RCC 7860 (cell line): Measurements from ENCODE around the gene CRISP1.
"Not testable (repeated sequence)": the region's sequence is repeated elsewhere in the genome, so short reads cannot be mapped to it uniquely, and the experiment has no call there.

Experiments used
- DNase-seq: peaks from one replicate; pipeline ENCODE4 v3.0.0-alpha.2; 2015; ENCODE audit warnings: low spot score
- FAIRE-seq: peaks from 2 replicates; lab custom pipeline; 2012; peaks lifted over from hg19 to GRCh38; lab: Jason Lieb, UNC

The CRISP1 gene

DNA sequence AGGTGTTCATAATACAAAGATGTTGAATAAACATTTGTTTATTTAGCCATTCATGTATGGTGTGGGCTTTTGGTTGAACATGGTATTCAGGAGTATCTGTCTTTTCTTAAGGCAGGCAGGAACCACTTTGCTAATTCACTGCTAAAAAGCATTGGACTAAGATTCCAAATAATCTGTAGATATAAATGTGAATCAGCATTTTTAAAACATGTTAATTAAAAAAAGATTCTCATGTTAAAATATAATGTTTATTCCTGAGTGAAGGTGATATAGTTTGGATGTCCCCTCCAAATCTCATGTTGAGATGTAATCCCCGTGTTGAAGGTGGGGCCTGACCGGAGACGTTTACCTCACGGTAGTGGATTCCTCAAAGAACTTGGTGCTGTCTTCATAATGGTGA lies 19.3 kb downstream of the CRISP1 start:
- FAIRE-seq (no peak), DNase-seq (no peak)

DNA sequence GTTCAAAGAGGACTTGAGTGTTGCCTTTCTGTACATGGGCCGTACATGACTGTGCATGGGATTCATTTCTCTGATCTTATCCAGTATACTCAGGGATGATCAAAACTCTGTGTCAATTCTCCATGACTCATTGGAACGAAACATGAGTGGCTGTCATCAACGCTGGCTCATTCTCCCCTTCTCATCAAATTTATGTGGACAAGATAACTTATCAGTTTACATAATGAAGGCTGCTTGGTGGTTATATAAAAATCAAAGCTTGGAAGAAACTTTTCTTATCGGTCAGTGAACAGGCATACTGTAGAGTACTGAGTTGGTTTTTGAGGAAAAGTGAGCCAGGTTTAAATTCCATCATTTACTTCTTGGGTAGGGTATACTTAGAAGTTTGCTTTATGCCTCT lies 24.9 kb downstream of the CRISP1 start:
- no peak for FAIRE-seq

DNA sequence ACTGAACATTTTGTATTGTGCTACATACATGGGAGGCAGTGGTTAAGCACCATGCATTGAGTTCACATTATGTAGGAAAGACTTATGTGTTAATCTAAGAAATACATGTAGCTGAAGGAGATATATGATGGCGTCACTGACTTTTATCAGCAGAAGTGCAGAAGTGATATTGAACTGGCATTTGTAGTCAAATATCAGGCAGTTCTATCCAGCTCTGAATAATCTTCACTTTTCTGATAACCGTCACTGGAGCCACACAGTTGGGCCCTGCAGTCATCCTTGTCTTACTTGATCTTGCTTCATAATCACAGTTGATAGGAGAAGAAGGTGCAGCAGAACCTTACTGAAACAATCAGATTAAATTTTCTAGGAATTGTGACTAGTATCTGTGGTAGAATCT lies 26.4 kb downstream of the CRISP1 start:
- FAIRE-seq (no peak), DNase-seq (no peak)

More for the DNA sequence above, 24.9 kb downstream of the CRISP1 start:
- DNase-seq, result no peak

DNA sequence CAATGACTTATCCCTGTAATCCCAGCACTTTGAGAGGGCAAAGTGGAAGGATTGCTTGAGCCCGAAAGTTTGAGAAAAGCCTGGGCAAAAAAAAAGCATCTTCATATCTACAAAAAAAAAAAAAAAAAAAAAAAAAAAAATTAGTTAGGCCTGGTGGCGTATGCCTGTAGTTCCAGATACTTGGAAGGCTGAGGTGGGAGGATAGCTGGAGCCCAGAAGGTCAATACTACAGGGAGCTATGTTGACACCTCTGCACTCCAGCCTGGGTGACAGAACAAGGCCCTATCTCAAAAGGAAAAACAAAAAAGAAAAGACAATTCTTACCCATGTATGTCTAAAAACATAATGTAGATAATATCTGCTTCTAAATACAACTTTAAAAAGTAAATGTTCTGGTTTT lies 27.2 kb downstream of the CRISP1 start:
- FAIRE-seq, result no peak

DNA sequence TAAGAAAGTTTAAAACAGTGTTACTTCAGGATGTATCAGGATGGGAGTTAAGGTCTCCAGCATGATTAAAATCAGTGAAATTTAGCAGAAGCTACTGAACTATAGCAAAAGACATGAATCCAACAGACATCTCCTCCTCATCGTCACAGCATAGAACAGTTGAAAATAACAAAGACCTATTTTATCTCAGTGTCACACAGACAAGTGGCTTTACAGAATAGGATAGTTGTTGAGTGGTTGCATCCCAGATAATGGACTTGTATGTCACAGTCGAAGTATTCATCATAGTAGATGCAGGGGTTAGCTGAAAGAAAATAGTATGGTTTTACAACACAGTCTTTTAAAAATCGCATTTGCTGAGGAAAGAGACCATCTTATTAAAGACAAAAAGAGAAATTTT lies 31.2 kb downstream of the CRISP1 start:
- FAIRE-seq (no peak), DNase-seq (no peak)

More for the DNA sequence above, 27.2 kb downstream of the CRISP1 start:
- no peak for DNase-seq

DNA sequence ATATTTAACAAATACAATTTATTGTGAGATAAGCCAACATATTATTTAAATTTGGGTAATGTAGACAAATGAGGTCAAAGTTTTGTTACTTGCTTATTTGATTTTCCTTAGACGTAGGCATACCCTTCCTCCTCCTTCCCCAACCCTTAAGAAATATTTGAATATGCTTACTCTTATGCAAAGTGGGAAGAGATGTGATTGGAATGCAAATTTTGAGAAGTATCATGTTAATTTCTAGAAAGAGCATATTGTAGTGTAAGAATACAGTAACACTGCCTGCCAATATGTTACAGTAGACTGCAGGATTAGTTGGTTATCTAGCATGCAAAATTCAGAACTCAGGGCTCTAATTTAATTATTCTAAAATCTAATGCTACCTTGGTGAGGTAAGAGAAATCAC lies 32.9 kb downstream of the CRISP1 start:
- FAIRE-seq (no peak), DNase-seq (no peak)

DNA sequence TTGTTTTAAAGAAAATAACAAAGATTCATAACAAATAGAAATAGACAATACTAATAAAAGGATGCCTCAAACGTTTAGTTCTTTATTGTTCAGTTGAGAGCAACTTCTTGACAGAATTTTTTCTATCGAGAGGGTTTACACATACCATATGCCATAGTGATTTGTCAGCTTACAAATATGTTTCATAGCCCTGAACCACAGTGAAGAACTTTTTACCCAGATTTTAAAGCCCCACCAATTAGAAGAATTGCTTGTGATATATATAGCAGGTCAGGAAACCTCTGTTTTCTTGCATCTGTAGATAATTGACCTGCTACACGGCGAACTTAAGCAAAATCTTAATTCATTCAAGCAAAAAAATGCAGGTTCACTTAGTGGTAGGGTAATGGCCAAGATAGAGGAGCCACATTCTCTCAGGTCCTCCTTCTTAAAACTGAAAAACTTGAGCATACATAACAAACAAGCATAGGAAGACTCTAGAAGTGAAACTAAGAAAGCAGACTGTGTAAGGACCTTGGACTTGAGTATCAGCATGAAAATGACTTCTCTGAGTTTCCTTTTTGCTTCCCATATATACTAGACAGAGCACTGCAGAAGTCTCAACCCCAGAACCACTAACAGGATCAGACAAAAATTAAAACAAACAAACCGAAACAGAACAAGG lies 39.5 kb downstream of the CRISP1 start:
- FAIRE-seq, result no peak
- DNase-seq, result no peak

DNA sequence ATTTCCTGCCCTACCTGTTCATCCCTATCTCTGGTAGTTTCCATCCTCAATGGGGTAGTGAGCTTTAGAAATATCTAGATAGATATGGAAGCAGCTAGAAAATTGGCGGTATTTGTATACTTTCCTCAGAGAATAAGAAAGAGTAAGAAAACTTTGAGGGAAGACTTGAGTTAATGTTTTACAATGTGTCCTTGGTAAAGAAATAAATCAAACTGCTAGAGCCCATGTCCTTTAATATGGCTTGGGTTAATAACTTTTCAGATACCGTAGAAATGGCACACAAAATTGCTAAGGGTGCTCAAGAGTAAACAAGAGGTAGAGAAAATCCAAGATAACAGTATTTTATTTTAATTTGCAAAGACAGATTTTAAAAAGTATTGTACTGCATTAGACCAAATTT lies 51.2 kb downstream of the CRISP1 start:
- DNase-seq (no peak), FAIRE-seq (no peak)

GRCh38 chr6:49813248-49813647 lies 53.1 kb downstream of the CRISP1 start:
- FAIRE-seq, result no peak

DNA sequence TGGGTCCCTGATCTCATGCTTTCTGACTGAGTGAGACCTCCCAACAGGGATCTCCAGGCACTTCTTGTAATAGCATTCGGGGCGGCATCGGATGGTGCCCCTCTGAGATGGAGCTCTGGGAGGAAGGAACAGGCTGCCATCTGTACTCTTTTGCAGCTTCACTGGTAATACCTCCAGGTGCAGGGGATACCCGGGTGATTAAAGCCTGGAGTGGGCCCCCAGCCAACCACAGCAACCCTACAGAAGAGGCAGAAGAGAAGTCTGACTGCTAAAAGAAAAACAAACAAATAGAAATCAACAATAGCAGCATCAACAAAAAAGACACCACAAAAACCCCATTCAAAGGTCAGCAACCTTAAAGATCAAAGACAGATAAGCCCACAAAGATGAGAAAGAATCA lies 60.2 kb downstream of the CRISP1 start:
- no peak for FAIRE-seq

More at GRCh38 chr6:49813248-49813647, 53.1 kb downstream of the CRISP1 start:
- no peak for DNase-seq

GRCh38 chr6:49805246-49805645 lies 61.1 kb downstream of the CRISP1 start:
- FAIRE-seq (no peak), DNase-seq (no peak)

More for the DNA sequence above, 60.2 kb downstream of the CRISP1 start:
- DNase-seq, result no peak

- FAIRE-seq (no peak), DNase-seq (no peak)
Measured at GRCh38 chr6:49801525-49801924, 64.8 kb downstream of the CRISP1 start.

DNA sequence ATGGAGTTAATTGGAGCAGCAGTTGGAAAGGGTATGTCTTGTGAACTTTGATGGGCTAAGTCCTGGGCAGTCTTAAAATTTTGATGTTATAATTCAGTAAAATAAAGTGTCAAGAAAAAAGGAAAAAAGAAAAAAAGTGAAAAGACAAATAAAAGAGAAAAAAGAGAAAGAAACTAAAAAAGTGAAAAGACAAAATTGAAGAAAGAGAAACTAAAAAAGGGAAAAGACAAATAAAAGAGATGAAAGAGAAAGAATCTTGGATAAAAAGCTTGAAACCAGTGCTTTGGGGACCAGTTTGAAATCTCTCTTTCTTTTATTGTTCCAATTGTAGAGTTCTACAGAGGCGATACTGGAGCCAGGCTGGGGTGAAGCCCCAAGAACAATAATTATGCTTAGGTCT lies 67.2 kb downstream of the CRISP1 start:
- DNase-seq (no peak), FAIRE-seq (no peak)

- not testable (repeated sequence) for FAIRE-seq, DNase-seq
Measured at GRCh38 chr6:49796842-49797455, 69.4 kb downstream of the CRISP1 start.

DNA sequence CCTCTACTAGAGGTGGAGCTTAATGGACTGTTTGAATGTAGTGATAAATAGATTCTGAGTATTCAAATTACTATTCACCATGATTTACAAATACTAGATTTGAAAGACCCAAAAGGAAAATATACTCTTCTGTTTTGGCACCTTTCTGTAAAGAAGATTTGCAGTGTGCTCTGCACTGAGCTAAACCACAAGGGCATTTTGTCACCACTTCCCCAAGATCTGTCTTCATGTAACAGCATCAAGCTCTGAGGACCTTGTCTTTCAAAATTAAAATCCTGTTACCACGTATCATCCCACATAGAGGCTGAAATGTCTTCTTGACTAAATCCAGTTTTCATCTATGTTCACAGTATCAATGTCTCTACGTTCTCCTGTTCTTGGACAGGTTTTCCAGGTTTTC lies 76.0 kb downstream of the CRISP1 start:
- FAIRE-seq, result no peak

GRCh38 chr6:49787176-49787575 lies 79.2 kb downstream of the CRISP1 start, which contains the start of gene PGK2:
Gene PGK2, minus strand, starts transcription at chr6:49787285. Its CDS starts 98 bp downstream, at chr6:49787187.
- FAIRE-seq (no peak), DNase-seq (no peak)

More for the DNA sequence above, 76.0 kb downstream of the CRISP1 start:
- no peak for DNase-seq

- no peak for FAIRE-seq
Measured at GRCh38 chr6:49784272-49784671, 82.1 kb downstream of the CRISP1 start.

More at GRCh38 chr6:49784272-49784671, 82.1 kb downstream of the CRISP1 start:
- no peak for DNase-seq
